Stimulated activated effector memory CD8-positive, alpha-beta T cell treated with anti-CD3 and anti-CD28 coated beads, Interleukin-12 subunit alpha, Interleukin-12 subunit beta, amount 100 ng/mL, for 72 hours (primary cell): ENCODE data around the gene DUS4L.
A peak's percentile ranks its signal among the peaks of the same experiment; 100 is the strongest.

Source experiments
- ATAC-seq: fragments of 150-1000 bp; cut with Tn5 transposase; 2 replicates; pipeline ENCODE4 v1.10.0; 2021
- DNase-seq, 2 donors: peaks; one replicate each; pipeline ENCODE4 v3.0.0; 2021 to 2022; ENCODE audit warnings: low spot score in 2 of 2
- H3K27ac Mint-ChIP-seq: one replicate; pipeline ENCODE4 v1.8.0; 2022; ENCODE audit warnings: mild to moderate bottlenecking, mixed read lengths
- H3K36me3 Mint-ChIP-seq: one replicate; pipeline ENCODE4 v1.8.0; 2022; ENCODE audit warnings: mild to moderate bottlenecking, mixed read lengths
- H3K4me1 Mint-ChIP-seq: one replicate; pipeline ENCODE4 v1.8.0; 2022; ENCODE audit warnings: mixed read lengths
- H3K4me3 Mint-ChIP-seq: one replicate; pipeline ENCODE4 v1.8.0; 2022; ENCODE audit warnings: mild to moderate bottlenecking, mixed read lengths
- H3K9me3 Mint-ChIP-seq: one replicate; pipeline ENCODE4 v1.8.0; 2022; ENCODE audit warnings: mixed read lengths

DUS4L gene

DNA sequence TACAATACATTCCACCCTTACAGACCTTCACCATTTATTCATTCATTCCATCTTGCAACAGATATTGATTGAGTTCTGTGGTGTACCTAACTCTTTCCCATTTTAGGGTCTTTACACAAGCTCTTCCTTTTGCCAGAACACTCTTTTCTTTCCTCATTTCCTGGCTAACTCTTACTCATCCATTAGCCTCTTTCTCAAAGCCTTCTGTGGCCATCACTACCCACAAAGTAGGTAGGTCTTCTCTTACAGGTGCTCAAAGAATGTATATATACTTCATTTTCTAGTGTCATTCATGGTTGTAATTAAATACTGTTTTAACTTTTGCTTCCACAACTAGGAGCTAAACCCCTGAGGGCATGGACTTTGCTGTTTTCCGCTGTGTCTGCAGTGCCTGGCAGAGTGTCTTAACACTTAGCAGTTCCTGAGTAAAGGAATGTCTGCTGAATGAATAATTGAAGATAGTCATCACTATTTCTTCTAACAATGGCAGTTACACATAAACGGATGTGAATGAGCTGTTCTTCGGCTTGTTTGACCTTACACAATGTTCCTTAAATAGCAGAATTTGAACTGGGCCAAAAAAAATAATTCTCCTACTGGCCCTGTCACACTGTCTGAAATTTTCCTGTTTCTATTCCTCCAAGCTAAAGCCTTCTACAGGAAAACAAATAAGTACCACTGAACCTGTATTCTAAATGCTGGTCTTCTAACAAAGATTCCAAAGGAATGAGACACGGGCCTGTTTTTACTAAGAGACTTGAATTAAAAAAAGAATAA lies 31.4 kb downstream of the DUS4L start:
- Mint-ChIP-seq H3K9me3 (no peaks in the 10 kb centered on the region), H3K4me3 (no peak overlapping the region), H3K27ac (no peak overlapping the region), H3K4me1 (no peaks in the 10 kb centered on the region), H3K36me3 (peaks cover 44% of the 10 kb centered on the region)
- ATAC-seq (no peak), DNase-seq (no peak)

DNA sequence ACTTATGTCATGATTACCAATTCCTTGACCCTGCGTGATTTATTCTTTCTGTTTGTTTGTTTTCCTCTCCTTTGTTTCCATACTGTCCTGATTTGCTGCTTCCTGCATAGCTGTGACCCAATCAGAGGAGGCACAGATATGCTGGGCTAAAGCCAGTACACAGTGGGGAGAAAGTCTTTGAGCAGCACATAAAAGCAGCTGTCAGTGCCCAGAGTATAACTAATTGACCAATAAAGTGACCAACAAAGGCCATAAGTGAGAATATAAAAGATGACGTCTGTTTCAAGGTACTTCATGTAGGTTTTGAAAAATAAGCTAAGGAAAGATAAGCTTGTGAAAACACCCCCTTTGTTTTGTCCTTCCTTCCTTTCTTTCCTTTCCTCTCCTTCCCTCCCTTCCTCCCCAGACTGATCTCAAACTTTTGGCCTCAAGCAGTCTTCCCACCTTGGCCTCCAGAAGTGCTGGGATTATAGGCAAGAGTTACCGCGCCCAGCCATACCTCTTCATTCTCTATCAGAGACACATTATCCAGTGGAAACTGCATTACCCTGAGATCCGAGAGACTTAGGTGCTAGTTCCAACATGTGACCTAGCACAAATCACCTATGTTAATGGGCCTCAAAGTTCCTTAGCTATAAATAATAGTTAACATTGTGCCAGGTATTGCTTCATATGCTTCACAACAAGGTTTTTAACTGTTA lies 33.3 kb downstream of the DUS4L start:
- H3K4me1 Mint-ChIP-seq, result no peaks in the 10 kb centered on the region
- ATAC-seq (no peak), DNase-seq (no peak)
- no peaks in the 10 kb centered on the region for H3K9me3 Mint-ChIP-seq
- H3K4me3 Mint-ChIP-seq, result no peak overlapping the region
- H3K27ac Mint-ChIP-seq, result no peak overlapping the region
- peaks cover 63% of the 10 kb centered on the region for H3K36me3 Mint-ChIP-seq

GRCh38 chr7:107597582-107597916 lies 33.8 kb downstream of the DUS4L start:
- no peak for DNase-seq
- no peak overlapping the region for H3K27ac Mint-ChIP-seq
- ATAC-seq, result no peak
- H3K4me3 Mint-ChIP-seq, result no peak overlapping the region
- H3K36me3 Mint-ChIP-seq, result peaks cover 68% of the 10 kb centered on the region
- H3K9me3 Mint-ChIP-seq, result no peaks in the 10 kb centered on the region
- no peaks in the 10 kb centered on the region for H3K4me1 Mint-ChIP-seq

GRCh38 chr7:107597953-107598352 lies 34.2 kb downstream of the DUS4L start:
- Mint-ChIP-seq H3K36me3 (peaks cover 72% of the 10 kb centered on the region), H3K9me3 (no peaks in the 10 kb centered on the region), H3K4me1 (no peaks in the 10 kb centered on the region), H3K27ac (no peak overlapping the region), H3K4me3 (no peak overlapping the region)
- no peak for DNase-seq
- no peak for ATAC-seq

GRCh38 chr7:107599262-107599661 lies 35.5 kb downstream of the DUS4L start:
- Mint-ChIP-seq H3K27ac (no peak overlapping the region), H3K4me1 (no peaks in the 10 kb centered on the region), H3K9me3 (no peaks in the 10 kb centered on the region), H3K4me3 (no peak overlapping the region), H3K36me3 (peaks cover 76% of the 10 kb centered on the region)
- no peak for ATAC-seq
- DNase-seq, result no peak

DNA sequence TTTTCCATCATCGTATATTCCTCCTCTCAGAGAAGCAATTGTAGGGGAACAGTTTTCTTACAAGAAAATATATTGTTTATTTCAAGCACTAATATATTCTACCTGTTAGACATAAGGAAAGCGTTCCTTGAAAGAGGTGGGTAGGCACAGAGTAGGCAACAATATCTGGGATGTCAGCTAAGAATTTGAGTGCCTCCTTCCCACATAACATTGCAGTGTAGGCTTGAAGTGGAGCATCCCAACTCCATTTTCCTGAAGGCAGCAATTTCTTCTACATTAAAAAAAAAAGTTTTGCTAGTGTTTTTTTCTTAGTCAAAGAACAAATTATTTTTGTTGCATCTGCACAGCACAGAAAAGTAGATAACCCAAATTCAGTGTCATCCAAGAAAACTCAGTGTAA lies 37.0 kb downstream of the DUS4L start:
- H3K27ac Mint-ChIP-seq, result no peak overlapping the region
- no peak overlapping the region for H3K4me3 Mint-ChIP-seq
- no peaks in the 10 kb centered on the region for H3K9me3 Mint-ChIP-seq
- ATAC-seq (no peak), DNase-seq (no peak)
- H3K36me3 Mint-ChIP-seq, result peaks cover 63% of the 10 kb centered on the region
- H3K4me1 Mint-ChIP-seq, result no peaks in the 10 kb centered on the region

DNA sequence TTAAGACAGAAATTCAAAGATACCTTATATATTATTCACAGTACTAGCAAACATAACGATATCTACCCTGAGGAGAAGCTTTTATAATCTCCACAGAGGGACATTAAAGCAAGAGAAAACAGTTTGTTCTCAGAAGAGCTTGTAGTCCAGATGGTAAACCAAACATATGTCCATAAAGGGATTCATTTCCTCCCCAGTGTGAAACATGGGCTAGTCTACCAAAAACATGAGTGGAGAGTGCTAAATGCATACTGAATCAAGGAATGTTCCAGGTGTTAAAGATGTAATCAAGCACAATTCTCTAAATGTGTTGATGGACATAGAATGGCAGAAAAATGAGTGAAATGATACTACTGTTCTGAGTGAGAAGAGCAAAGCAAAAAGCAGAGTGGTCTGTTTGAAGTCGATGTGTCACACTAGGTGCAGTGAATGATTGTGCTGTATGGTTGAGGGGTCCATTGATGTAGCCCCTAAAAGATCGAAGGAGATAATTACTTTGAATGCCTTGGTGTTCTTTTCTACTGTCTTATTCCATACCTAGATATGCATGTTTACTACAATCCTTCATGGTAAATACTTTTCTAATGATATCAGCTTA lies 41.5 kb downstream of the DUS4L start:
- Mint-ChIP-seq H3K4me1 (no peaks in the 10 kb centered on the region), H3K36me3 (peaks cover 49% of the 10 kb centered on the region), H3K4me3 (no peak overlapping the region), H3K9me3 (no peaks in the 10 kb centered on the region), H3K27ac (no peak overlapping the region)
- ATAC-seq, result peak; percentile 61
- no peak for DNase-seq

- Mint-ChIP-seq H3K4me3 (no peak overlapping the region), H3K27ac (no peak overlapping the region), H3K9me3 (no peaks in the 10 kb centered on the region), H3K36me3 (peaks cover 39% of the 10 kb centered on the region), H3K4me1 (no peaks in the 10 kb centered on the region)
- ATAC-seq (no peak), DNase-seq (no peak)
Observed at GRCh38 chr7:107606303-107606702, 42.5 kb downstream of the DUS4L start.

- ATAC-seq, result no peak
- Mint-ChIP-seq H3K4me3 (no peak overlapping the region), H3K4me1 (no peaks in the 10 kb centered on the region), H3K27ac (no peak overlapping the region), H3K9me3 (no peaks in the 10 kb centered on the region), H3K36me3 (peaks cover 30% of the 10 kb centered on the region)
- no peak for DNase-seq
Observed at GRCh38 chr7:107609811-107610261, 46.1 kb downstream of the DUS4L start.

- DNase-seq, result no peak
- Mint-ChIP-seq H3K9me3 (no peaks in the 10 kb centered on the region), H3K27ac (no peak overlapping the region), H3K4me3 (no peak overlapping the region), H3K36me3 (peaks cover 35% of the 10 kb centered on the region), H3K4me1 (no peaks in the 10 kb centered on the region)
- ATAC-seq, result no peak
Observed at GRCh38 chr7:107610323-107610722, 46.6 kb downstream of the DUS4L start.

GRCh38 chr7:107613439-107613838 lies 49.7 kb downstream of the DUS4L start:
- Mint-ChIP-seq H3K4me3 (no peak overlapping the region), H3K27ac (no peak overlapping the region), H3K9me3 (no peaks in the 10 kb centered on the region), H3K4me1 (no peaks in the 10 kb centered on the region), H3K36me3 (peaks cover 39% of the 10 kb centered on the region)
- DNase-seq (no peak), ATAC-seq (no peak)

DNA sequence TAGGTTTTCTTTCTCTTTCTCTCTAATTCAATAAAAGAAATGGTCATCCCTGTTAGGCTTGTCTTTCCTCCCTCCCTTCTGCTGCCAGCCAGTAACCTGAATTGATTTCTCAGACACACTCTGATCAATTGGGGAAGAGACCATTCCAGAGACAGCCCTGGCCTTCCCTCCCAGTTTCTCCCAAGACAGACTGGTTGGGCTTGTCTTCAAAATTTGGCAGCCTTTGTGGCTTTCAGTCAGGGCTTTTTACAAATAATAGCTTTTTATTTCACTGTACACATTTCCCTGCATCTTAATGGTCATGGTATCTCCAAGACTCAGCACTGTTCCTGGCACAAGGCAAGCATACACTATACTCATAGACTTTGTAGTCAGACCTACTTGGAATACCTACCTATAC lies 50.2 kb downstream of the DUS4L start:
- DNase-seq, result no peak
- no peak overlapping the region for H3K27ac Mint-ChIP-seq
- no peak for ATAC-seq
- no peaks in the 10 kb centered on the region for H3K9me3 Mint-ChIP-seq
- peaks cover 39% of the 10 kb centered on the region for H3K36me3 Mint-ChIP-seq
- H3K4me1 Mint-ChIP-seq, result no peaks in the 10 kb centered on the region
- no peak overlapping the region for H3K4me3 Mint-ChIP-seq

GRCh38 chr7:107614425-107614824 lies 50.7 kb downstream of the DUS4L start:
- Mint-ChIP-seq H3K4me1 (no peaks in the 10 kb centered on the region), H3K36me3 (peaks cover 39% of the 10 kb centered on the region), H3K4me3 (no peak overlapping the region), H3K27ac (no peak overlapping the region), H3K9me3 (no peaks in the 10 kb centered on the region)
- DNase-seq (no peak), ATAC-seq (no peak)

- no peaks in the 10 kb centered on the region for H3K9me3 Mint-ChIP-seq
- no peaks in the 10 kb centered on the region for H3K4me1 Mint-ChIP-seq
- no peak for DNase-seq
- H3K36me3 Mint-ChIP-seq, result peaks cover 39% of the 10 kb centered on the region
- peak overlapping the region; percentile 24 for H3K27ac Mint-ChIP-seq
- H3K4me3 Mint-ChIP-seq, result no peak overlapping the region
- no peak for ATAC-seq
Observed at GRCh38 chr7:107615910-107616680, 52.3 kb downstream of the DUS4L start.

DNA sequence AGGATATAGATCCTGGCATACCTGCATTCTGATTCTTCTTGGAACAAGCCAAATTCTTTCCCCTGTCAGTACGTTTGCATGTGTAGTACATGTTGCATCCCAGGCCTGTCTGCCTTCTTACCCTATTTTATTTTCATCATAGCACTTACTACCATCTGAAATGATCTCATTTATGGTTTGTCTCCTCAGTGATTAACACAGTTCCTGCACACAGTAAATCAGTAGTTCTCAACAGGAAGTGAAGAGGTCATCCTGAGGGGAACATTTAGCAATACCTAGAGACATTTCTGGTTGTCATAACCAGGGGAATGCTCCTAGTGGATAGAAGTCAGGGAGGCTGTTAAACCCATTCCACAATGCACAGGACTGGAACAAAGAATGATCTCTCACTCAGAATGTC lies 58.7 kb downstream of the DUS4L start:
- Mint-ChIP-seq H3K4me1 (no peaks in the 10 kb centered on the region), H3K4me3 (no peak overlapping the region), H3K27ac (no peak overlapping the region), H3K36me3 (no peaks in the 10 kb centered on the region), H3K9me3 (no peaks in the 10 kb centered on the region)
- no peak for DNase-seq
- ATAC-seq, result peak; percentile 87
